ENCODE measurements around the gene ATP9B.

DNA sequence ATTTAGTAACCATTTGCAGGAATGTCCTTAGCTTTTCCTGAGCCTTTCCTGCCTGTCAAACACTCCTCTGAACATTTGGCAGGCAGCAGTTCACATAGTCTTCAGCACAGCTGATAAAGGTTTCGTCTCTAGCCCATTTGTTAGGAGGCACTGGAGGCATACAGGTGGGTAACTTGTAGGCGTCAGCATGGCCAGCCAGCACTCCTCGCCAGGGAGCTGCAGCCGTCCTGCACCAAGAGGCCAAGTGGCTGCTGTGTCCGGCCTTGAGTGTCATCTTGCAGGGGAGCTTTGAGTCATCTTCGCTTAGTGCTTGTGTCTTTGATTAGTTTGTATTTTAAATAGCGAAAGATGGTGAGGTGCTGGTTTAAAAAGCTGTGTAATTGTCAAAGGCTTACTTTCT lies 206.3 kb downstream of the ATP9B start:
- TF ChIP-seq, protein P1, sequence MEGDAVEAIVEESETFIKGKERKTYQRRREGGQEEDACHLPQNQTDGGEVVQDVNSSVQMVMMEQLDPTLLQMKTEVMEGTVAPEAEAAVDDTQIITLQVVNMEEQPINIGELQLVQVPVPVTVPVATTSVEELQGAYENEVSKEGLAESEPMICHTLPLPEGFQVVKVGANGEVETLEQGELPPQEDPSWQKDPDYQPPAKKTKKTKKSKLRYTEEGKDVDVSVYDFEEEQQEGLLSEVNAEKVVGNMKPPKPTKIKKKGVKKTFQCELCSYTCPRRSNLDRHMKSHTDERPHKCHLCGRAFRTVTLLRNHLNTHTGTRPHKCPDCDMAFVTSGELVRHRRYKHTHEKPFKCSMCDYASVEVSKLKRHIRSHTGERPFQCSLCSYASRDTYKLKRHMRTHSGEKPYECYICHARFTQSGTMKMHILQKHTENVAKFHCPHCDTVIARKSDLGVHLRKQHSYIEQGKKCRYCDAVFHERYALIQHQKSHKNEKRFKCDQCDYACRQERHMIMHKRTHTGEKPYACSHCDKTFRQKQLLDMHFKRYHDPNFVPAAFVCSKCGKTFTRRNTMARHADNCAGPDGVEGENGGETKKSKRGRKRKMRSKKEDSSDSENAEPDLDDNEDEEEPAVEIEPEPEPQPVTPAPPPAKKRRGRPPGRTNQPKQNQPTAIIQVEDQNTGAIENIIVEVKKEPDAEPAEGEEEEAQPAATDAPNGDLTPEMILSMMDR (conservative IDR thresholded peaks at IDR 0.05; ENCODE audit: low read depth, low read length) = no peak
- no peak for TF ChIP-seq EZH2 (IDR thresholded peaks at IDR 0.05; ENCODE audit: low read length, unreplicated experiment)
- no peak for TF ChIP-seq EZH2phosphoT487 (IDR thresholded peaks at IDR 0.05; ENCODE audit: borderline replicate concordance, low read length)

Data from PC-3 (cell line).